GM19467 (cell line): Measurements from ENCODE around the gene WDR6.
"Not testable (repeated sequence)": the region's sequence is repeated elsewhere in the genome, so short reads cannot be mapped to it uniquely, and the experiment has no call there.

ENCODE experiments used
- ATAC-seq: cut with Tn5 transposase; IDR thresholded peaks from one replicate; pipeline ENCODE4 v1.9.1; 2021; ENCODE audit warnings: mild to moderate bottlenecking, moderate library complexity; ENCODE audit not compliant: unreplicated experiment

WDR6 gene

DNA sequence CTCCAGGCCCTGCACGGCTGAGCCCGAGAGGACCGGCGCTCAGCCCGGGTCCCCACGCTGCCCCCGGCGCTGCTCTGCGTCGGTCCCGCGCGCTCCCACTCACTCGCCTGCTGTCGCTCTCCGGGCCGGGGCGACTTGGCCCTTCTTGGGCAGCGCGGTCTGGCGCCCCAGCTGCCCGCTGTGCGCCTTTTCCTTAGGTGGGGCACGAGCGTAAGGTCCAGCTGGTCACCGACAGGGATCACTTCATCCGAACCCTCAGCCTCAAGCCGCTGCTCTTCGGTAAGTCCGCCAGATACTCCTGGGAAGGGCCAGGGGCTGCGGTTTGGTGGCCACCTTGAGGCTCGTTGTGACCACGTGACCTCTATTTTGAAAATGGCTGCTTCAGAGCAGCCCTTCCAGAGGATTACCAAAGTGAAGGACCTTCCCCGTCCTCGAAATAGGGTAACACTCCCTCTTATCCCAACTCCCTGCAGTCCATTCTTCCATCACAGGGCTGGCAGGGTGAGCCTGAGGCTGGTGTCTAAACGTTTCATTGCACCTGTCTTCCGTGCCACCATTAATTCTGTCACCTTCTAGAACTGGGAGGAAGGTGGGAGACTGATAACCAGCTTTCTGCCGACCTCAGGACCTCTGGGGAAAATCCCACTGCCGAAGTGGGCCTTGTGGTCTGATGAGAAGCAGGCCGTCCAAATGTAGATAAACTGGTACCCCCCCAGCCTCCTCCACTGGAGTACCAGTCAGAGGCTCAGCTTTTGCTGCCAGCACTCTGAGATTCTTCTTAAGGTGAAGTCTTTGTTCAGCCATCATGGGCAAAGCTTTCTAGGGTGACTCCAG, 16.3 kb upstream of the WDR6 start:
- no peak for ATAC-seq

- no peak for ATAC-seq
Observed at GRCh38 chr3:48991851-48992545, 15.2 kb upstream of the WDR6 start.

GRCh38 chr3:48993834-48994233, 13.4 kb upstream of the WDR6 start:
- ATAC-seq: no peak

DNA sequence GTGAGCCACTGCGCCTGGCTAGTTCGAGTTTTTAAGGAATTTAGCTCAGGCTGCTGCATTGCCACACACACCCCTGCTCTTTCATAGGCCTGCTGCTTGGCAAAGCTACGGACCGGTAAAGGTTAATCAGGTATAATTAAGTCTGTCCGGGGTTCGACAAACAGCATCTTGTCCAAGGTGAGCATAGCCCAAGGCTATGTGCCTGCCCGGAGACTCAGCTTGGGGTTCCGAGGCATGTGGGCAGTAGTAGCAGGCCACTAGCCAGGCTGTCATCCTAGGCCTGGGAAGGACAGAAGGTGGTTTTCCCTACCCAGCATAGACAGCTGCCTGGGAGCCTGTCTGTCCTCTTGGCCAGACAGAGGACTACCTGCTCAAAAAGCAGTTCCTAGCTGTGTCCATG, 10.6 kb upstream of the WDR6 start:
- no peak for ATAC-seq

DNA sequence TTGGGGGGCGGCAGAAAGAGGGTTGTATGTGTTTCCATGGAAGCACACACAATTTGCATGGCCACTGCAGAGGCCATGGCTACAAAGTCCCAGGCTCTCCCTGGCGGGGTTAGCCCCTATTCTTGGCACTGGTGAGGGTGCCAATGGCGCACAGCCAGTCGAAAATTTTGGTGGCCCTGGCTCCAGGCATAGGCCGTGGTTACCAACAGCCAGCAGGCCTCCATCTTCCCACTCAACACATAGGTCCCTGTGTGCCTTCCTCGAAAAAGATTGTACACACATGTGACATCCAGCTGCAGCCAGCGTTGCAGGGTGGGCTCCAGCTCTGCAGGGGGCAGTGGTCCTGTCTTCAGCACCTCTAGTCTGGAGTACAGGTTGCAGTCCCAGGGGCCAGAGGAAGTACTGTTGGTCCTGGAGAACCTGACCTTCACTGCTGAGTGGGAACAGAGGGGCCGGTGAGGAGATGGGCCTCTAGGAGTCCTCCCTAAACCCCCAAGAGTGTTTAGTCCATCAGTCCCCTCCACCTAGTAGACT, 10.0 kb upstream of the WDR6 start:
- no peak for ATAC-seq

GRCh38 chr3:48997714-48998637, 9.2 kb upstream of the WDR6 start:
- ATAC-seq: no peak

DNA sequence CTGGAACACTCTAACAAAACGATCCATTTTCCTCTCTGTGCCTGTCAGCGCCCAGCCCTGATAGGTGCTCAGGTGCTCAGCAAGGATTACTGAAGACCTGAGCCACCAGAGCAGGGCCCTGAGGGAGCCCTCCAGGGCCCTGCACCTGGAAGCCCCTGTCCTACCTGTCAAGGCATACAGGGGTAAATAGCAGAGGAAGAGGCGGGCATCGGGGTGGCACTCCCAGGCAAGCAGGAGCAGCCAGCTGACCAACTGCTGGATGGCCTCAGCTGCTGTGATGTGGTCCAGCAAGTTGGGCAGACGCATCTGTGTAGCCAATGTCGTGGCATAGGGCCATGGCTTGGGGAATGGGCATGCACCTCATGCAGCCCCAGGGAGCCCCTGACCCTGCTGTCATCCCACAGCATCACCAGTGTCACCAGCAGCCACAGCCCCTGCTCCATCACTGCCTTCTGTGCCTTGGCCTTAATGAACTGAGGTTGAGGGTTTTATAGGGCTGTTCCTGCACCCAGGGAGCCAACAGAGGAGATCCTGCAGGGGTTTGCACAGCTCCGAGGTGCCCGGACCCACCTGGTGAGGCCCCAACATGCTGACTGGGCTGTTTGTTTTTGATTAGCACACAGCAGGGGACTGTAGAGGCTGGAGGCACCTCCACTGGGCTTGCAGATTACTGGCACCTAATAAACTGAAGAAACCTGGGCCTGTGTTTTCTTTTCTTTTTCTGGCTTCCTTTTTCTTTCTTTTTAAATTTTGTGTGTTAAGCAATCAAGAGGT, 7.9 kb upstream of the WDR6 start:
- no peak for ATAC-seq

DNA sequence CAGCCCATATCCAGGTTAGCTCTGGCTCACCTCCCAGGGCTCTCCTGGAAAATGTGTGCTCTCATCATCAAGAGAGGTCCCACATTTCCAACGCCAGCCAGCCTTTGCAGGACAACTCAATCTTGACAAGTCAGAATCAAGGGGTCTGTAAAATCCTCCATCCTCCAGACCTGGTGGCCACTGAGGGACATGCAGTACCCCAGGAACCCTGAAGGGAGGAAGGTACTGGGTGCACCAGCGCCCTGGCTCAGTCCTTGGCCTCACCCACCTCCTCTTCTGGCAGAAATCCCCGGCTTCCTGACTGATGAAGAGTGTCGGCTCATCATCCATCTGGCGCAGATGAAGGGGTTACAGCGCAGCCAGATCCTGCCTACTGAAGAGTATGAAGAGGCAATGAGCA, 6.0 kb upstream of the WDR6 start:
- no peak for ATAC-seq

DNA sequence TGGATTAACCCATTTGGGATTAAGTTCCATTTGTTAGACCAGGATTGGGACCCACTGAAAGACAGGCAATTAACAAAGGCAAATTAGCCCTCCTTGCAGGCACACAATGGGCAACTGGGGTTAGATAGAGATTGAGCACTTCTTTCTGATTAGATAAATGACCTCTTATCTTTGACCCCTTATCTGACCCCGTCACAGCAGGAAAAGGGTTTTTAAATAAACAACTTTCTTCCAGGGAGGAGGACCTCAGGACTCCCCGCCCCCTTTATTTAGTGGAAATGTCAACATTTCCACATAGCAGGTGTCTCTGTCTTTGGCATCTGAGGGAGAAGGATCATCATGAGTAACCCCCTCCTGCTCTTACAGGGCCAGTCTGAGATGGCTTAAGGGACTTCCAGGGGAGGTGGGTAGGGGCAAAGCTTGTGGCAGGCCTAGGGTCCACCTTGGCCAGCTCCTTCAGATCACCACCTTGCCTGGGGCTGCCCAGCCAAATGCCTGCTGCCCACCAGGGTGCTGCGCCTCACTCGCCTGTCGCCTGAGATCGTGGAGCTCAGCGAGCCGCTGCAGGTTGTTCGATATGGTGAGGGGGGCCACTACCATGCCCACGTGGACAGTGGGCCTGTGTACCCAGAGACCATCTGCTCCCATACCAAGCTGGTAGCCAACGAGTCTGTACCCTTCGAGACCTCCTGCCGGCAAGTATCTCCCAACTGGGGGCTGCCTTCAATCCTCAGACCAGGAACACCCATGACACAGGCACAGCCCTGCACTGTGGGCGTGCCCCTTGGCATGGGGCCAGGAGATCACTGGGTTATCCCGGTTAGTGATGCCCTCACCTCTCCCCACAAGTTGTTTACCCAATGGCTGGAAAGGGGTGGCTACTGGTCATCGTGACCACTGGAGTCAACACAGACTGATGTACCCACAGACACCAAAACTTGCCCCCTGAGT, 2.6 kb upstream of the WDR6 start:
- ATAC-seq: no peak

DNA sequence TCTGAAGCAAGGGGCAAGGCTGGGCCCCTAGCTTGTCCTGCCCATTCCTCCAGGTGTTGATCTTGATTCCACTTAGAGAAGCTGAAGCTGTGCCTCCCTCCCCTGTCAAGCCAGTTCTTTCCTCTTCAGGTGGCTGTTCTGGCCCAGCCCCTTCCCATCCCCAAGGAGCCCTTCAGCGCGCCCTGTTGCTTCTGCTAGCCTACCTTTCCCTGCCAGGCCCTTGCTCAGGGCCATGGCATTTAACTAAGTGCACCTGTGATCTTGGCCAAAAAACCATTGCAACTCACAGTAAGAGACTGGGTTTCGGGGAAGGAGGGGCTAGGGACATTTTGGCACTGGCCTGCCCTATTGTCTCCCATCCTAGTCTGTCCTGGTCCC, 1.9 kb upstream of the WDR6 start:
- no peak for ATAC-seq

DNA sequence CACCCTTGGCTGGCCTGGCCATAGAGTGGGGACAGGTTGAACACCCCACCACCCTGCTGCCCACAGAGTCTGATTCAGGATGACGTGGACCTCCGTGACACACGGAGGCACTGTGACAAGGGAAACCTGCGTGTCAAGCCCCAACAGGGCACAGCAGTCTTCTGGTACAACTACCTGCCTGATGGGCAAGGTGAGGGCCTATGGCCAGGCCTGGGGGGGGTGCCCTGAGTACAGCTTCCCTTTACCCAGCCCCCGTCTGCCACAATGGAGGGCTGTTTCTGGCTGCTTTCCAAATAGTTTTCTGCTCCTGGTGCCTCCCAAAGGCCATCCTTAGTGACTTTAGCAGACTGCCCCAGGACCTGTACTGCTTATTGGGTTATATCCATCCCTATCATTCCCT, 1.2 kb upstream of the WDR6 start:
- no peak for ATAC-seq

GRCh38 chr3:49006408-49007067, 653 bp upstream of the WDR6 start:
- no peak for ATAC-seq

DNA sequence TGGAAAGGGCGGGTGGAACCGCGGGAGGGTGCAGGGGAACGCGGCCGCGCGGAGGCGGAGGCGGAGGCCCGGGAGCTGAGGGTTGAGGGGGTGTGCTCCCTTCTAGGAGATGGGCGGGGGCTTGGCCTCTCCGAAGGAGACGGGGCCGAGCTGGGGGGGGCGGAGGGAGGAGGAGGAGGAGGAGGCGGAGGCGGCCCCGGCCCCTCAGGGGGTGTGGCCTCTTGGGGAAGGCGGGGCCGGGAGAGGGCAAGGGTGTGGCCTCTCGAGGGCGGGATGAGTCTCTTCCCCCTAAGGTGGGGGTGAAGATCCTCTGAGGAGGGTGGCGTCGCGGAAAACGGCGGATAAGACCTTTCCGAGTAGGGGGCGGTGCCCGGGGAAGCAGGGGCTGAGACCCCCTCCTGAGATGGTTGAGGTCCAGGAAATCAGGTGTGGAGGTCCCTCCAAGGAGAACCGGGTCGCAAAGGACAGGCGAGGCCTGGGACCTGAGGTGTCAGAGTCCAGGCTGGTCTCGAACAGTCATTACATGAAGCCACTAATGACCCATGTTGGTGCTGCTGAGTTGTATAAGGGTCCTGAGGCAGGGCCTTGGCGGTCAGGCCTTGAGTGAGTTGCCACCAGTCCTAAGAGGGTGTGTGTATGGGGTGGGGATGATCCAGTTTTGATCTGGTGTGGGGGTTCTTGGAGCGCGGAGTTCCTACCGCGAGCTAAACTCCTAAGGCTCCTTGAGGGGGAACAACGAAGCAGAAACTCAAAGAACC, 759 bp downstream of the WDR6 start:
- ATAC-seq: peak; percentile 37

GRCh38 chr3:49008627-49009026, 1.4 kb downstream of the WDR6 start:
- ATAC-seq: not testable (repeated sequence)

- ATAC-seq: no peak
Observed at GRCh38 chr3:49009396-49009795, 2.2 kb downstream of the WDR6 start.

DNA sequence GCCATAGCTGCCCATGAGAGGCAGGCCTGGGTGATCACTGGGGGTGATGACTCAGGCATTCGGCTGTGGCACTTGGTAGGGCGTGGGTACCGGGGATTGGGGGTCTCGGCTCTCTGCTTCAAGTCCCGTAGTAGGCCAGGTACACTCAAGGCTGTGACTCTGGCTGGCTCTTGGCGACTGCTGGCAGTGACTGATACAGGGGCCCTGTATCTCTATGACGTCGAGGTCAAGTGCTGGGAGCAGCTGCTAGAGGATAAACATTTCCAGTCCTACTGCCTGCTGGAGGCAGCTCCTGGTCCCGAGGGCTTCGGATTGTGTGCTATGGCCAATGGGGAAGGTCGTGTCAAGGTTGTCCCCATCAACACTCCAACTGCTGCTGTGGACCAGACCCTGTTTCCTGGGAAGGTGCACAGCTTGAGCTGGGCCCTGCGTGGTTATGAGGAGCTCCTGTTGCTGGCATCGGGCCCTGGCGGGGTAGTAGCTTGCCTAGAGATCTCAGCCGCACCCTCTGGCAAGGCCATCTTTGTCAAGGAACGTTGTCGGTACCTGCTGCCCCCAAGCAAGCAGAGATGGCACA, 5.3 kb downstream of the WDR6 start:
- no peak for ATAC-seq

GRCh38 chr3:49013113-49013737, 6.0 kb downstream of the WDR6 start:
- ATAC-seq: no peak
